HEK293T (cell line): Measurements from ENCODE around the gene CARS2.

ENCODE experiments used
- CTCF ChIA-PET: fragments of 350-600 bp; formaldehyde crosslinking; extraction: SDS; loops from one replicate; lab custom pipeline; 2021; ENCODE audit warnings: antibody characterized with exemption, inconsistent platforms; lab: Yijun Ruan, JAX
- POLR2A ChIA-PET: fragments of 350-600 bp; formaldehyde crosslinking; extraction: SDS; loops from one replicate; lab custom pipeline; 2020; ENCODE audit warnings: antibody characterized with exemption, inconsistent platforms; lab: Yijun Ruan, JAX
- DNase-seq: peaks from one replicate; pipeline ENCODE4 v3.0.0; 2012; ENCODE audit warnings: mixed read lengths; ENCODE audit errors: extremely low spot score
- ARNT ChIP-seq: fragments of 450-650 bp; IDR thresholded peaks from 2 replicates; pipeline ENCODE4 v1.6.1; 2017; ENCODE audit warnings: mild to moderate bottlenecking
- BHLHE40 ChIP-seq: fragments of 450-650 bp; IDR thresholded peaks from 2 replicates; pipeline ENCODE4 v1.6.1; 2016; ENCODE audit warnings: mild to moderate bottlenecking, moderate library complexity, borderline replicate concordance
- CTBP1 ChIP-seq: fragments of 450-650 bp; IDR thresholded peaks from 2 replicates; pipeline ENCODE4 v1.6.1; 2016; ENCODE audit warnings: borderline replicate concordance
- ELF4 ChIP-seq: fragments of 450-650 bp; IDR thresholded peaks from 2 replicates; pipeline ENCODE4 v1.6.1; 2017; ENCODE audit warnings: antibody characterized with exemption
- FOXA1 ChIP-seq: fragments of 450-650 bp; IDR thresholded peaks from 2 replicates; pipeline ENCODE4 v1.6.1; 2016; ENCODE audit warnings: mild to moderate bottlenecking
- FOXK2 ChIP-seq: fragments of 450-650 bp; IDR thresholded peaks from 2 replicates; pipeline ENCODE4 v1.6.1; 2016; ENCODE audit warnings: mild to moderate bottlenecking
- FOXM1 ChIP-seq: fragments of 450-650 bp; IDR thresholded peaks from 2 replicates; pipeline ENCODE4 v1.6.1; 2017; ENCODE audit warnings: mild to moderate bottlenecking, borderline replicate concordance
- HDGF ChIP-seq: fragments of 450-650 bp; IDR thresholded peaks from 2 replicates; pipeline ENCODE4 v1.6.1; 2017; ENCODE audit warnings: antibody characterized with exemption, borderline replicate concordance
- L3MBTL2 ChIP-seq: fragments of 450-650 bp; conservative IDR thresholded peaks from 2 replicates; pipeline ENCODE4 v1.6.1; 2016; ENCODE audit warnings: mild to moderate bottlenecking
- LEF1 ChIP-seq: fragments of 450-650 bp; IDR thresholded peaks from 2 replicates; pipeline ENCODE4 v1.6.1; 2017; ENCODE audit warnings: mild to moderate bottlenecking, borderline replicate concordance
- NFRKB ChIP-seq: fragments of 450-650 bp; IDR thresholded peaks from 2 replicates; pipeline ENCODE4 v1.6.1; 2016; ENCODE audit warnings: mild to moderate bottlenecking, moderate library complexity
- SP1 ChIP-seq: fragments of 450-650 bp; IDR thresholded peaks from 2 replicates; pipeline ENCODE4 v1.6.1; 2017
- SUZ12 ChIP-seq: fragments of 450-650 bp; IDR thresholded peaks from 2 replicates; pipeline ENCODE4 v1.6.1; 2016; ENCODE audit warnings: mild to moderate bottlenecking
- TARDBP ChIP-seq: fragments of 450-650 bp; IDR thresholded peaks from 2 replicates; pipeline ENCODE4 v1.6.1; 2016
- ZNF384 ChIP-seq: fragments of 450-650 bp; IDR thresholded peaks from 2 replicates; pipeline ENCODE4 v1.6.1; 2016
- TF ChIP-seq, protein P1 (sequence below): fragments of 450-650 bp; IDR thresholded peaks from 2 replicates; pipeline ENCODE4 v1.6.1; 2016

The CARS2 gene

DNA sequence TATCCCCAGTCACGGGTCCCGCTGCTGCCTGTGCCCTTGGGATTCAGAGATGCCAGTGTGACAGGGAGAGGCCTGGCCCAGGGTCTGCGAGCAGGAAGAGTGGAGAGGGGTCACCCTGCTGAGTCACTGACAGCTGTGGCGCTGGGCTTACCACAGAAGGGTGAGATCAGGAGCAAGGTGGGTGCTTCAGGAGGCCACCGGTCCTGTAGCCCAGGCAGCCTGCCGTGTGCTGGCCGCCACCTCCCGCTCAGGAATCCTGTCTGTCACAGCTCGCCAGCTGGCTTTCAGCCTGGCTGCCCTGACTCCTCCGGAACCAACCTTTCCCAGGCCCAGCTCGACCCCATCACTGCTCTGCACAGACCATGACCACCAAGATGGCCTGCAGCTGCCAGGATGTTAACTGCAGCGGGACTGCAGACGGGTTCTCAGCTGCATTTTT is 65.3 kb downstream of the CARS2 start:
- ChIA-PET CTCF (no interaction called here), POLR2A (no interaction called here)
- no peak for TF ChIP-seq LEF1
- TF ChIP-seq, protein P1, sequence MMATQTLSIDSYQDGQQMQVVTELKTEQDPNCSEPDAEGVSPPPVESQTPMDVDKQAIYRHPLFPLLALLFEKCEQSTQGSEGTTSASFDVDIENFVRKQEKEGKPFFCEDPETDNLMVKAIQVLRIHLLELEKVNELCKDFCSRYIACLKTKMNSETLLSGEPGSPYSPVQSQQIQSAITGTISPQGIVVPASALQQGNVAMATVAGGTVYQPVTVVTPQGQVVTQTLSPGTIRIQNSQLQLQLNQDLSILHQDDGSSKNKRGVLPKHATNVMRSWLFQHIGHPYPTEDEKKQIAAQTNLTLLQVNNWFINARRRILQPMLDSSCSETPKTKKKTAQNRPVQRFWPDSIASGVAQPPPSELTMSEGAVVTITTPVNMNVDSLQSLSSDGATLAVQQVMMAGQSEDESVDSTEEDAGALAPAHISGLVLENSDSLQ = no peak
- no peak for TF ChIP-seq FOXK2
- TF ChIP-seq BHLHE40 = no peak
- no peak for TF ChIP-seq L3MBTL2
- no peak for TF ChIP-seq HDGF
- TF ChIP-seq ELF4 = no peak
- no peak for DNase-seq

DNA sequence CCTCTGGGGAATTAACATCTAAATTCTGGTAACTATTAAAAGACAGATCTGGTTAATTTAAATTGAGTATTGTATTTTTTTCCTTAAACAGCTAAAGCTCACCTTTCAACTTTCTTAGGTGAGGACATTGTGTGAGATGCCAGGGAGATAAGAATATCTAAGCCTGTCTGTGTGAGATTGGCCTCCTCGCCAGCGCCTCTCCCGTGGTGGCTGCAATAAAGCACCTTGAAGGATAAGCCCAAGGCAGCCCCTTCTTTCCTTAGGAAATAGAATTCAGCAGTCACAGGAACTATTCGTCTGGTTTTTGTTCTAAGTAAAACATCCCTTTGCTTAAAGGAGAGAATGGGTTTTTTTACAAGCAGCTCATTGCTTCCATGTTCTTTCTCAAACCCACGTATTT is 66.0 kb downstream of the CARS2 start:
- ChIA-PET CTCF (no interaction called here), POLR2A (no interaction called here)
- no peak for TF ChIP-seq FOXA1
- no peak for TF ChIP-seq CTBP1
- no peak for TF ChIP-seq L3MBTL2
- no peak for DNase-seq

DNA sequence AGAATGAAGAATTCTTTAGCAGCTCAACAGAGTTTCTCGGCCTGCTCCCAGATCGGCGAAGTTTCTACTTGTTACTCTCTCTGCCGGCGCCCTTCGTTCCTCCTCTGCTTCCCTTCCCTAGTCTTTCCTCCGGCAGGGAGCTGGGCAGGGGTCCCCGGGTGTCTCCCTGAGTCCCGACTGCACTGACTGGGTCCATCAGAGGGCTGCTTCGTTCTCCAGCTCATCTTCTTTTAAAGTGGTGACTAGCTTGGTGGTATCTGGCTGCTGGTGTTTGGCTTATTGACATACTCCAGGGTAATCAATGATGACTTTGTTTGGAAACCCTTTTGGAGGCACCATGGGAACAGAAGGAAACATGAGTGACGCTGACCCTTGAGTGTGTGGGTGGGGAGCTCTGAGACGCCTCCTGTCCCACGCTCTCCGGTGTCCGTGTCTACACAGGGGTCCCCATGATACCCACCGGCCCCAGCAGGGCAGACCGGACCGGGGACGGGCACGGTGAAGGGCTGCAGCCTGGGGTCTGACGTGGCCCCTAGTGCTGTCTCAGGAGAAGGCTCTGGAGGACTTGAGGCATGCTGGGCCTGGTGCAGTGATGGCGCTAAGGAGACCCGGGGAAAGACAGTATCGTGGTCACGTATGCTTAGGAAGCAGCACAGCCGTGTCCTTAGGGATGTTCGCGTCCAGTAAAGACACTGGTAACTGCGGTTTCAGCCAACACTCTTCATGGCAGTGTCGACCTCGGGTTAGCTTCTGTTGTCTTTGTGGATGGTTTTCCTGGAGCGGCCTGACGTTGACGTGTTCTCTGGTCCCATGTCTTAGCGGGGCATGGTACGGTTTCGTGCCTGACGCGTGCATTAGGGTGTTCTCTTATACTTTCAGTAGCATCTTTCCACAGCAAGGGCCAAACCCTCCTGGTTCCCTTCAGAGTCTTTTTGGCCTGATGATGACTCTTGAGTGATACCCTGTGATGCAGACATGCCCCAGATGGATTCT is 66.8 kb downstream of the CARS2 start:
- ChIA-PET POLR2A (no interaction called here), CTCF (no interaction called here)
- no peak for DNase-seq
- TF ChIP-seq BHLHE40 = no peak
- TF ChIP-seq HDGF = no peak
- TF ChIP-seq ELF4 = no peak
- no peak for TF ChIP-seq FOXK2
- TF ChIP-seq FOXM1 = no peak
- no peak for TF ChIP-seq NFRKB
- TF ChIP-seq ZNF384 = no peak
- no peak for TF ChIP-seq ARNT
- TF ChIP-seq SP1 = no peak
- TF ChIP-seq LEF1 = no peak
- no peak for TF ChIP-seq SUZ12
- no peak for TF ChIP-seq TARDBP
- TF ChIP-seq, protein P1 = no peak
- TF ChIP-seq L3MBTL2 = no peak
- TF ChIP-seq CTBP1 = no peak
- TF ChIP-seq FOXA1 = no peak

DNA sequence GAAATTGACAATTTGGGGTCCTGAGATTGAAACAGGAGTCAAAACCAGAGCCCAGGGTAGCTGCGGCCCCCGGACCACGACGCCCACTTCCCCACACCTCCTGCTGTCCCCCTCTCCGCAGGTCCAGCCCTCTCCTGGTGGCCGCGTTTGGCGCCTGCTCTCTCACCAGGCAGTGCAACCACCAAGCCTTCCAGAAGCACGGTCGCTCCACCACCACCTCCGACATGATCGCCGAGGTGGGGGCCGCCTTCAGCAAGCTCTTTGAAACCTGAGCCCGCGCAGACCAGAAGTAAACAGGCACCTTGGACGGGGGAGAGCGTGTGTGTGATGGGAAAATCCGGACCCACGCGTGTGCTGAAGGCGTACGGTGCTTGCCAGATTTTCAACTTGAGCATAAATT is 67.7 kb downstream of the CARS2 start:
- ChIA-PET POLR2A (no interaction called here), CTCF (no interaction called here)
- TF ChIP-seq BHLHE40 = no peak
- no peak for TF ChIP-seq NFRKB
- TF ChIP-seq SP1 = no peak
- no peak for TF ChIP-seq FOXK2
- TF ChIP-seq LEF1 = no peak
- no peak for TF ChIP-seq ARNT
- TF ChIP-seq, protein P1 = no peak
- no peak for TF ChIP-seq CTBP1
- no peak for TF ChIP-seq ELF4
- no peak for TF ChIP-seq L3MBTL2
- no peak for TF ChIP-seq ZNF384
- no peak for TF ChIP-seq TARDBP
- TF ChIP-seq HDGF = no peak
- no peak for TF ChIP-seq FOXM1
- no peak for DNase-seq

DNA sequence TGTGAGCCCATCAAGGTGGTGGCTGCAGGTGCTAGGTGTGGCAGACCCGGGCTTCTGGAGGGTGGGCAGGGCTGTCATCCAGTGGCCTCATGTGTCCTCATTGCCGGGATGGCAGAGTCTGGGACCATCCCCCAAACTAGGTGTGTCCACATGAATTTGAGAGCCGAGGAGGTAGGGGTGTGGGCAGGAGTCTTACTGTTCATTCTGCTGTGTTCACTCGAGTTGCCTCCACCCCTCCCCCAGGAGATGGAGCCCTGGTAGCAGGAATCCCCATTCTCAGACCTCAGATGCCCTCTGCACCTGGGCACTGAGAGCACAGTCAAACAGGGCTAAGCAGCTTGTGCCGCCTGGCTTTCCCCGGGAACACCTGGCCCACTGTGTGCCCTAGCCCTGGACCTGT is 68.2 kb downstream of the CARS2 start:
- POLR2A ChIA-PET = no interaction called here
- CTCF ChIA-PET = no interaction called here
- TF ChIP-seq L3MBTL2 (no peak), FOXK2 (no peak), NFRKB (no peak), FOXM1 (no peak), ZNF384 (no peak), LEF1 (no peak), BHLHE40 (no peak), SUZ12 (no peak), ELF4 (no peak), CTBP1 (no peak), TARDBP (no peak), HDGF (no peak), FOXA1 (no peak), SP1 (no peak), ARNT (no peak)
- TF ChIP-seq, protein P1 = no peak
- DNase-seq = no peak

DNA sequence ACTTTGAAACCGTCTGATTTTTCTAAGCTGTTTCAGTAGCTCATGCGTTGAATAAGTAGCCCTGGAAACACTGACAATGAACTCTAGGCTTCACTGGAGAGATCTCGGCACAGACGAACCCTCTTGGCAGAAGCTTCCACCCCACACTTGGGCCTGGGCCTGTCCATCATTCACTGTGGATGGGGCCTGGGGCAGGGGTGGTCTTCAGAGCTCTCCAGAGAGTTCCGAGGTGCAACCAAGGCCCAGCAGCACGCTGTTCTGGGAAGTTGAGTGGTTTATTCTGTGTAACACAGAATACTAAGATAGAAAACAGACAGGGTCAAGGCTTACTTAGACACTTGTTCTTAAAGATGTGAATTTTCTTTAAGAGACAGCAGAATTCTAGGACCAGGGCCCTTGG is 68.6 kb downstream of the CARS2 start:
- CTCF ChIA-PET = no interaction called here
- POLR2A ChIA-PET = no interaction called here

More for the DNA sequence above, 68.6 kb downstream of the CARS2 start:
- TF ChIP-seq BHLHE40 (no peak), HDGF (no peak), FOXM1 (no peak), CTBP1 (no peak), TARDBP (no peak), ZNF384 (no peak), SP1 (no peak), ARNT (no peak), LEF1 (no peak), L3MBTL2 (no peak), FOXA1 (no peak), FOXK2 (no peak)
- TF ChIP-seq, protein P1 = no peak
- no peak for DNase-seq
